Nephron (organoid): Measurements from ENCODE around the gene TOM1L2.

Experiments
- H3K27ac Mint-ChIP-seq, 3 experiments: 2 replicates each; pipeline ENCODE4 v1.8.0; 2020; ENCODE audit warnings: mixed read lengths in 3 of 3, mild to moderate bottlenecking in 2 of 3, moderate library complexity in 1 of 3
- H3K27me3 Mint-ChIP-seq: 2 replicates; pipeline ENCODE4 v1.8.0; 2021; ENCODE audit warnings: low read depth, mild to moderate bottlenecking, moderate library complexity, mixed read lengths
- H3K36me3 Mint-ChIP-seq: 2 replicates; pipeline ENCODE4 v1.8.0; 2020; ENCODE audit warnings: low read depth, mixed read lengths
- H3K4me1 Mint-ChIP-seq: 2 replicates; pipeline ENCODE4 v1.8.0; 2020; ENCODE audit warnings: mixed read lengths
- H3K4me3 Mint-ChIP-seq, 3 experiments: 2 replicates each; pipeline ENCODE4 v1.8.0; 2020; ENCODE audit warnings: mild to moderate bottlenecking in 3 of 3, mixed read lengths in 3 of 3, moderate library complexity in 2 of 3
- H3K9me3 Mint-ChIP-seq: 2 replicates; pipeline ENCODE4 v1.8.0; 2020; ENCODE audit warnings: mixed read lengths
- CTCF ChIP-seq, 3 experiments: fragments of 200-600 bp; sonication (generic); IDR thresholded peaks; one replicate each; pipeline ENCODE4 v1.5.0; 2021; ENCODE audit warnings: antibody characterized with exemption in 3 of 3; ENCODE audit not compliant: unreplicated experiment in 3 of 3

The TOM1L2 gene

GRCh38 chr17:17928398-17929287 lies 43.6 kb downstream of the TOM1L2 start:
- no peaks in the 10 kb centered on the region for H3K9me3 Mint-ChIP-seq
- H3K27me3 Mint-ChIP-seq = no peaks in the 10 kb centered on the region
- TF ChIP-seq CTCF (IDR thresholded peaks at IDR 0.05; ENCODE audit: unreplicated experiment in 3 of 3) = no peak
- no peak overlapping the region for H3K4me3 Mint-ChIP-seq
- peaks cover 49% of the 10 kb centered on the region for H3K4me1 Mint-ChIP-seq
- peak overlapping the region; percentile 54 to 73 (median 62) for H3K27ac Mint-ChIP-seq
- H3K36me3 Mint-ChIP-seq = no peaks in the 10 kb centered on the region

- H3K36me3 Mint-ChIP-seq = no peaks in the 10 kb centered on the region
- no peak for TF ChIP-seq CTCF (IDR thresholded peaks at IDR 0.05; ENCODE audit: unreplicated experiment in 3 of 3)
- H3K9me3 Mint-ChIP-seq = no peaks in the 10 kb centered on the region
- H3K4me3 Mint-ChIP-seq = no peak overlapping the region
- peaks cover 58% of the 10 kb centered on the region for H3K4me1 Mint-ChIP-seq
- H3K27me3 Mint-ChIP-seq = no peaks in the 10 kb centered on the region
- peak overlapping the region; percentile 56 to 71 (median 62) for H3K27ac Mint-ChIP-seq
Measured at GRCh38 chr17:17926840-17927449, 45.3 kb downstream of the TOM1L2 start.

GRCh38 chr17:17926036-17926435 lies 46.2 kb downstream of the TOM1L2 start:
- H3K4me3 Mint-ChIP-seq = no peak overlapping the region
- peaks cover 58% of the 10 kb centered on the region for H3K4me1 Mint-ChIP-seq
- no peak for TF ChIP-seq CTCF (IDR thresholded peaks at IDR 0.05; ENCODE audit: unreplicated experiment in 3 of 3)
- H3K36me3 Mint-ChIP-seq = no peaks in the 10 kb centered on the region
- H3K9me3 Mint-ChIP-seq = no peaks in the 10 kb centered on the region
- no peaks in the 10 kb centered on the region for H3K27me3 Mint-ChIP-seq
- peak overlapping the region in 1 of 3 experiments; percentile 62 for H3K27ac Mint-ChIP-seq

- H3K4me3 Mint-ChIP-seq = no peak overlapping the region
- H3K4me1 Mint-ChIP-seq = peaks cover 58% of the 10 kb centered on the region
Measured at GRCh38 chr17:17924857-17925250, 47.3 kb downstream of the TOM1L2 start.

GRCh38 chr17:17924131-17924856 lies 47.9 kb downstream of the TOM1L2 start:
- Mint-ChIP-seq H3K27me3 (no peaks in the 10 kb centered on the region), H3K4me3 (no peak overlapping the region), H3K4me1 (peaks cover 54% of the 10 kb centered on the region), H3K36me3 (no peaks in the 10 kb centered on the region), H3K9me3 (no peaks in the 10 kb centered on the region), H3K27ac (peak overlapping the region in 2 of 3 experiments; percentile 24 to 80)
- TF ChIP-seq CTCF (IDR thresholded peaks at IDR 0.05; ENCODE audit: unreplicated experiment in 3 of 3) = no peak

More at GRCh38 chr17:17924857-17925250, 47.3 kb downstream of the TOM1L2 start:
- no peaks in the 10 kb centered on the region for H3K27me3 Mint-ChIP-seq
- H3K27ac Mint-ChIP-seq = peak overlapping the region in 2 of 3 experiments; percentile 24 to 64
- no peaks in the 10 kb centered on the region for H3K9me3 Mint-ChIP-seq
- no peak for TF ChIP-seq CTCF (IDR thresholded peaks at IDR 0.05; ENCODE audit: unreplicated experiment in 3 of 3)
- H3K36me3 Mint-ChIP-seq = no peaks in the 10 kb centered on the region
